ENCODE data around the gene BFSP2. TPM values are rescaled to one million over a fixed set of nuclear protein-coding genes. Genes with fewer than 3 reads are reported as not detected.
A peak's percentile ranks its signal among the peaks of the same experiment; 100 is the strongest.

Gene BFSP2
- total RNA-seq, 1 donor from 2014 or later = 1.3 TPM

DNA sequence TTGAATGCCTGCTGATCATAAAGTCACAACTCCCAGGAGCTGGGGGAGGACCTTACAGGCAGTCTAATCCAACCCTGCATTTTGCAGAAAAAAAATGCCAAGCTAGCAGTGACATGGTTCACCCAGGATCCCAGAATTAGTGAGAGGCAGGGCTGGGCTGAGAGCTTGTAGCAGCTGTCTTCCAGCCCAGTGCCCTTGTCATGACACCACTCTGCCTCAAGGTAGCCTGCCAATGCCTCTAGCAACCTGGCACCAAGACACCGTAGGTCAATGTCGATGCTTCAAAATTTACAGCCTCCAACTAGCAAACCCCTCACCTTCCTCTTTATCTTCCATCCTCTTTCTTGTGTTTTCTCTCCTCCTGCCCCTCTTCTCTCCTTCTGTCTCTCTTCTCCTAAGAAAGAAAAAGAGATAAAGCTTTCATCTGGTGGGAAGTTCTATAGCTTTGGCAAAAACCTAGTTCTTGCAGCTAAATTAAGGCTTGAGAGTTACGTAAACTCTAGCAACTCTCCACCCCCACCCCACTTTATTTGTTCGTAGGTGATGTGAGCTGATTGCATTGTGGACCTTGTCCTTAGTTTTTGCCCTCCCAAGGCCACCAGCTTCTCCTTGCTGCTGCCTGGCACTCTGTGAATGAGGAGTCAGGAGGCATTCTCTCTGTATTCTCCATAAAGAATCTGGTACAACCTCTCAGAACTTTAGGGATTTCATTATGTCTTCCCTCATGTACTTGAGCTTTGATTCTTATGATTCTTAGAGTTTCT is 18.3 kb upstream of the BFSP2 start:
- Mint-ChIP-seq H3K4me3 (no peak overlapping the region), H3K36me3 (ENCODE audit: low read depth) (no peaks in the 10 kb centered on the region), H3K4me1 (no peaks in the 10 kb centered on the region), H3K27me3 (peaks cover 11% of the 10 kb centered on the region), H3K27ac (no peak overlapping the region), H3K9me3 (no peaks in the 10 kb centered on the region)
- POLR2A ChIA-PET = no interaction called here
- TF ChIP-seq, protein P1, sequence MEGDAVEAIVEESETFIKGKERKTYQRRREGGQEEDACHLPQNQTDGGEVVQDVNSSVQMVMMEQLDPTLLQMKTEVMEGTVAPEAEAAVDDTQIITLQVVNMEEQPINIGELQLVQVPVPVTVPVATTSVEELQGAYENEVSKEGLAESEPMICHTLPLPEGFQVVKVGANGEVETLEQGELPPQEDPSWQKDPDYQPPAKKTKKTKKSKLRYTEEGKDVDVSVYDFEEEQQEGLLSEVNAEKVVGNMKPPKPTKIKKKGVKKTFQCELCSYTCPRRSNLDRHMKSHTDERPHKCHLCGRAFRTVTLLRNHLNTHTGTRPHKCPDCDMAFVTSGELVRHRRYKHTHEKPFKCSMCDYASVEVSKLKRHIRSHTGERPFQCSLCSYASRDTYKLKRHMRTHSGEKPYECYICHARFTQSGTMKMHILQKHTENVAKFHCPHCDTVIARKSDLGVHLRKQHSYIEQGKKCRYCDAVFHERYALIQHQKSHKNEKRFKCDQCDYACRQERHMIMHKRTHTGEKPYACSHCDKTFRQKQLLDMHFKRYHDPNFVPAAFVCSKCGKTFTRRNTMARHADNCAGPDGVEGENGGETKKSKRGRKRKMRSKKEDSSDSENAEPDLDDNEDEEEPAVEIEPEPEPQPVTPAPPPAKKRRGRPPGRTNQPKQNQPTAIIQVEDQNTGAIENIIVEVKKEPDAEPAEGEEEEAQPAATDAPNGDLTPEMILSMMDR (IDR thresholded peaks at IDR 0.05) = no peak
- ATAC-seq (ENCODE audit: low read depth) (no peak), DNase-seq (no peak)
- CTCF ChIA-PET = interaction anchor here (0.6 to 4.2 kb wide), 3 partner anchors 16 to 655 kb away, joined by 3 to 15 read pairs (median 4); no protein-coding TSS in a partner anchor
- intact Hi-C loops (cut with micrococcal nuclease) = loop anchor here (10.0 kb wide), 1 partner anchor 337 kb away; no protein-coding TSS in a partner anchor

DNA sequence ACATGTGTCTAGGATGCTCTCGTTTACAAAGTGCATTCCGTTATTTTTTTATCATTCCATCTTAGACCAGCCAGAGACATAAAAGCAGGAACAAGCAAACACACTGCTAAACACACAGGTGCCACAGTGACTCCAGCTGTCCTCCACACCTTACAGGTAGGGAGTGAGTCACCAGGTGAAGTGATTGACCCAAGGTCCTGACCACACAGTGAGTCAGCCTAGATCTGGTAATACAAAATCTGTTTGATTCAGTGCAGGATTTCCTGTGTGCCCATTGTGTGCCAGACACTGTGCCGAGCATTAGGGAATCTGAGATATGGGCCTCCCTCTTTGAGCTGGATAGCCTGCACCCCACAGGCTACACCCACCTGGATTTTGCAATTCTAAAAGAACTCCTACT is 16.7 kb upstream of the BFSP2 start:
- intact Hi-C loops (cut with micrococcal nuclease) = loop anchor here (10.0 kb wide), 1 partner anchor 338 kb away; no protein-coding TSS in a partner anchor
- Mint-ChIP-seq H3K27ac (no peak overlapping the region), H3K9me3 (no peaks in the 10 kb centered on the region), H3K4me3 (no peak overlapping the region), H3K36me3 (ENCODE audit: low read depth) (no peaks in the 10 kb centered on the region), H3K4me1 (no peaks in the 10 kb centered on the region), H3K27me3 (peaks cover 11% of the 10 kb centered on the region)
- TF ChIP-seq, protein P1 (IDR thresholded peaks at IDR 0.05) = no peak
- no peak for ATAC-seq (ENCODE audit: low read depth)
- POLR2A ChIA-PET = no interaction called here
- CTCF ChIA-PET = interaction anchor here (0.7 to 4.2 kb wide), 3 partner anchors 17 to 657 kb away, joined by 3 to 15 read pairs (median 4); no protein-coding TSS in a partner anchor
- no peak for DNase-seq

DNA sequence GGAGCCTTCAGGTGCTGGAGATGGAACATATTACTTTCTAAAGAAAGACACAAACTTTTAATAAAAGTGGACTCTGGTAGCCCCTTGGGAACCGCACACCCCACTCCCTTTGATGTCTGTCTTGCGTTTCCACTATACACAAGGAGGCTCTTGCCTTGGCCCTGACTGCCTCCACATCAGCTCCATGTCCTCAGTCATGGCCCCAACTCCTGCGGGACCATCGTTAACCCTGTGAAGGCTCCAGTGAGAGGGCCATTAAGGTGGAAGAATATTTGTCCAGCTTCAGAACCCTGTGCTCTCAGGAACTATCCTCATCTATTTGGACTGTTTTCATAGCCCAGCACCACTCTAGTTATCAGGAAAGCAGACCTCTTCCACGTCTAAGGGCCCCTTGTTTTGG is 16.1 kb upstream of the BFSP2 start:
- no peaks in the 10 kb centered on the region for H3K9me3 Mint-ChIP-seq
- ATAC-seq (ENCODE audit: low read depth) (no peak), DNase-seq (no peak)
- no peak overlapping the region for H3K27ac Mint-ChIP-seq
- H3K4me1 Mint-ChIP-seq = no peaks in the 10 kb centered on the region
- no peaks in the 10 kb centered on the region for H3K36me3 Mint-ChIP-seq (ENCODE audit: low read depth)
- intact Hi-C loops (cut with micrococcal nuclease) = loop anchor here (1.0 to 10.0 kb wide), 3 partner anchors 339 to 724 kb away; partner anchors contain the start of gene ACAD11
- H3K27me3 Mint-ChIP-seq = peaks cover 11% of the 10 kb centered on the region
- TF ChIP-seq, protein P1 (IDR thresholded peaks at IDR 0.05) = no peak
- CTCF ChIA-PET = interaction anchor here (0.7 to 4.2 kb wide), 2 partner anchors 189 to 657 kb away, joined by 3 to 15 read pairs; no protein-coding TSS in a partner anchor
- no peak overlapping the region for H3K4me3 Mint-ChIP-seq
- POLR2A ChIA-PET = no interaction called here

DNA sequence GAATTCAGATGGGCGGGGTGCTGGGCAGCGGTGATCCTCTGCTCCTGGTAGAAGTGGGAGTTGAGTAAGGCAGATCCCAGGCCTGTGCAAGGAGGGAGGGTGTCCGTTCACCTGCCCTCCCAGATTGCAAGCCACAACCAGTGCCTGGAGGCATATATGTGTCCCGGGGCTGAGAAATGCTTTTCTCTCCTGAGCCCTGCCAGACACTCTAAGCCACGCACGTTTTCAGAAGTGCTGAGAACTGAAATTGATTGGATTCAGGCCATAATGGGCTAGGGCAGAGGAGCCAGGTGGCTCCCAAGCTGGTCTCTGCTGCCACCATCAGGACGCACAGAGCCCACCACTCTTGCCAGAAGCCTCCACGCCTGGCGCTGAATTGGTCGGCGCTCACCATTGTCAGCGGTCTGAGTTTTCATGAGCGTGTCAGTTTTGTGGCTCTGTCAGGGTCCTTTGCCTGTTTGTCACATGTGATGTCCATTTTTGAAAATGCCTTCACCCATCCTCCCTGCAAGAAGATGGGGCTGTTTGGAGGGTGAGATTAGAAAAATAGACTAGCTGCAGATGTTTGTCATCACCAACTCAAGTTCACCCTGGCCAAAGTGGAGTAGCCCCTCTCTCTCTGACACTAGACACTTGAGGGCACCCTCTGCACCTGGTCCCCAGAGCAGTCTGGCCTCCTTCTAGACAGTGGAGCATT is 15.4 kb upstream of the BFSP2 start:
- CTCF ChIA-PET = interaction anchor here (4.2 kb wide), 1 partner anchor 658 kb away, joined by 15 read pairs; no protein-coding TSS in a partner anchor
- no peaks in the 10 kb centered on the region for H3K4me1 Mint-ChIP-seq
- no peak overlapping the region for H3K27ac Mint-ChIP-seq
- no peak overlapping the region for H3K4me3 Mint-ChIP-seq
- POLR2A ChIA-PET = no interaction called here
- DNase-seq = peak; percentile 22
- H3K36me3 Mint-ChIP-seq (ENCODE audit: low read depth) = no peaks in the 10 kb centered on the region
- ATAC-seq (ENCODE audit: low read depth) = peak; percentile 73
- intact Hi-C loops (cut with micrococcal nuclease) = loop anchor here (1.0 to 10.0 kb wide), 3 partner anchors 340 to 725 kb away; partner anchors contain the start of gene ACAD11
- TF ChIP-seq, protein P1 (IDR thresholded peaks at IDR 0.05) = no peak
- H3K9me3 Mint-ChIP-seq = no peaks in the 10 kb centered on the region
- H3K27me3 Mint-ChIP-seq = peaks cover 11% of the 10 kb centered on the region

DNA sequence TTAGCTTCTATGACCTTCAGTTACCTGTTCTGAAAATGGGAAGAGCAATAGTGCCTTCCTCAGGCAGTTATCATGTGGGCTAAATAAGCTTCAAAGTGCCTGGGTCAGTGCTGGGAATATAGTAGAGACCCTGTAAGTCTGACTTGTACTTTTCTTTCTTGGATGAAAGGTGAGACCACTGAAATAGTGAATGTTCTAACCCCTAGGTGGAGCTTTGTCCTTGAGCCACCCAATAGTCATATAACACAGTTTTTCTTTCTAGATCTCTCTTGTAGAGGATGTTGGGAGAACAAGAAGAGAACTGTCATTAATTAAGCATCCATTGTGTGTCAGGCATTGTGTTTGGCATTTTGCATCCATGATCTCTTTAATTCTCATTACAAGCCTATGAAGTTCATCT is 13.0 kb upstream of the BFSP2 start:
- no peak overlapping the region for H3K27ac Mint-ChIP-seq
- H3K4me3 Mint-ChIP-seq = no peak overlapping the region
- TF ChIP-seq, protein P1 (IDR thresholded peaks at IDR 0.05) = no peak
- ChIA-PET POLR2A (no interaction called here), CTCF (interaction anchor here (1.2 kb wide), 1 partner anchor 661 kb away, joined by 3 read pairs; no protein-coding TSS in a partner anchor)
- H3K9me3 Mint-ChIP-seq = no peaks in the 10 kb centered on the region
- intact Hi-C loops (cut with micrococcal nuclease) = loop anchor here (10.0 kb wide), 1 partner anchor 342 kb away; no protein-coding TSS in a partner anchor
- no peak for DNase-seq
- no peak for ATAC-seq (ENCODE audit: low read depth)
- no peaks in the 10 kb centered on the region for H3K36me3 Mint-ChIP-seq (ENCODE audit: low read depth)
- H3K4me1 Mint-ChIP-seq = no peaks in the 10 kb centered on the region
- H3K27me3 Mint-ChIP-seq = peaks cover 9% of the 10 kb centered on the region
